H9 (cell line): ENCODE data around the gene WDR82. TPM values are rescaled to one million over a fixed set of nuclear protein-coding genes. Genes with fewer than 3 reads are reported as not detected.

Experiments used
- DNase-seq: peaks from one replicate; pipeline ENCODE4 v3.0.0-alpha.2; 2017
- H2AFZ ChIP-seq: one replicate; pipeline ENCODE4 v1.6.1; 2013; ENCODE audit warnings: mild to moderate bottlenecking, low read length, control low read depth, moderate library complexity
- H2AK5ac ChIP-seq: 2 replicates; pipeline ENCODE4 v1.6.1; 2013; ENCODE audit warnings: low read length, control low read depth, mixed read lengths; ENCODE audit not compliant: insufficient read length
- H2BK120ac ChIP-seq: one replicate; pipeline ENCODE4 v1.6.1; 2013; ENCODE audit warnings: low read depth, mild to moderate bottlenecking, low read length, control low read depth, inconsistent platforms; ENCODE audit not compliant: poor library complexity, severe bottlenecking
- H2BK12ac ChIP-seq: 2 replicates; pipeline ENCODE4 v1.6.1; 2013; ENCODE audit warnings: low read length, control low read depth, mixed read lengths, low read depth; ENCODE audit not compliant: insufficient read length
- H2BK15ac ChIP-seq: 2 replicates; pipeline ENCODE4 v1.6.1; 2013; ENCODE audit warnings: low read depth, low read length, control low read depth
- H2BK20ac ChIP-seq: one replicate; pipeline ENCODE4 v1.6.1; 2013; ENCODE audit warnings: low read depth, mild to moderate bottlenecking, low read length, control low read depth, inconsistent platforms; ENCODE audit not compliant: poor library complexity, severe bottlenecking
- H2BK5ac ChIP-seq: 2 replicates; pipeline ENCODE4 v1.6.1; 2013; ENCODE audit warnings: low read length, control low read depth, mixed read lengths; ENCODE audit not compliant: insufficient read length
- H3K14ac ChIP-seq: 2 replicates; pipeline ENCODE4 v1.6.1; 2013; ENCODE audit warnings: low read length, control low read depth; ENCODE audit not compliant: insufficient read depth
- H3K18ac ChIP-seq: 2 replicates; pipeline ENCODE4 v1.6.1; 2013; ENCODE audit warnings: low read depth, mild to moderate bottlenecking, mixed read lengths, low read length, control low read depth; ENCODE audit not compliant: insufficient read length
- H3K23ac ChIP-seq: 2 replicates; pipeline ENCODE4 v1.6.1; 2013; ENCODE audit warnings: low read length, control low read depth, mixed read lengths, low read depth; ENCODE audit not compliant: insufficient read length
- H3K23me2 ChIP-seq: 2 replicates; pipeline ENCODE4 v1.6.1; 2013; ENCODE audit warnings: low read depth, mild to moderate bottlenecking, mixed read lengths, low read length, control low read depth; ENCODE audit not compliant: insufficient read length, poor library complexity, severe bottlenecking
- H3K27ac ChIP-seq: 2 replicates; pipeline ENCODE4 v1.5.1; 2013; ENCODE audit warnings: low read length, control low read depth, mixed read lengths, low read depth; ENCODE audit not compliant: insufficient read length
- H3K27me3 ChIP-seq: 2 replicates; pipeline ENCODE4 v1.6.1; 2013; ENCODE audit warnings: low read length, control low read depth, inconsistent platforms; ENCODE audit not compliant: insufficient read depth
- H3K4ac ChIP-seq: 2 replicates; pipeline ENCODE4 v1.6.1; 2013; ENCODE audit warnings: low read depth, mild to moderate bottlenecking, control low read depth, inconsistent platforms, low read length, moderate library complexity
- H3K4me1 ChIP-seq: 2 replicates; pipeline ENCODE4 v1.6.1; 2013; ENCODE audit warnings: low read length, control low read depth, inconsistent platforms; ENCODE audit not compliant: insufficient read depth
- H3K4me2 ChIP-seq: 2 replicates; pipeline ENCODE4 v1.6.1; 2013; ENCODE audit warnings: low read length, control low read depth, mixed read lengths; ENCODE audit not compliant: insufficient read length, insufficient read depth
- H3K56ac ChIP-seq: 2 replicates; pipeline ENCODE4 v1.6.1; 2013; ENCODE audit warnings: low read depth, mild to moderate bottlenecking, mixed read lengths, low read length, control low read depth; ENCODE audit not compliant: insufficient read length
- H3K79me1 ChIP-seq: 2 replicates; pipeline ENCODE4 v1.6.1; 2013; ENCODE audit warnings: low read depth, mild to moderate bottlenecking, moderate library complexity, low read length, control low read depth, inconsistent platforms; ENCODE audit not compliant: insufficient read depth, poor library complexity, severe bottlenecking
- H3K79me2 ChIP-seq: 2 replicates; pipeline ENCODE4 v1.6.1; 2013; ENCODE audit warnings: low read length, control low read depth, inconsistent platforms; ENCODE audit not compliant: insufficient read depth
- H3K9ac ChIP-seq: 2 replicates; pipeline ENCODE4 v1.6.1; 2013; ENCODE audit warnings: low read length, control low read depth, mixed read lengths; ENCODE audit not compliant: insufficient read length; ENCODE audit errors: extremely low read depth
- H3K9me3 ChIP-seq: one replicate; pipeline ENCODE4 v1.6.1; 2013; ENCODE audit warnings: low read depth, low read length, inconsistent platforms; ENCODE audit not compliant: control insufficient read depth
- H3T11ph ChIP-seq: one replicate; pipeline ENCODE4 v1.6.1; 2013; ENCODE audit warnings: mild to moderate bottlenecking, low read length, control low read depth, inconsistent platforms
- H4K20me1 ChIP-seq: one replicate; pipeline ENCODE4 v1.6.1; 2013; ENCODE audit not compliant: control insufficient read depth, insufficient read length, insufficient read depth
- H4K5ac ChIP-seq: 2 replicates; pipeline ENCODE4 v1.6.1; 2013; ENCODE audit warnings: low read depth, mild to moderate bottlenecking, mixed read lengths, low read length, control low read depth; ENCODE audit not compliant: insufficient read length
- H4K8ac ChIP-seq: replicated peaks from 2 replicates; pipeline ENCODE4 v1.6.1; 2013; ENCODE audit warnings: low read length, control low read depth, mixed read lengths, low read depth; ENCODE audit not compliant: insufficient read length
- H4K91ac ChIP-seq: 2 replicates; pipeline ENCODE4 v1.6.1; 2013; ENCODE audit warnings: low read depth, mild to moderate bottlenecking, moderate library complexity, mixed read lengths, low read length, control low read depth; ENCODE audit not compliant: insufficient read length
- H3K27ac Mint-ChIP-seq, 3 experiments: 2 replicates in 2 of 3; 3 replicates in 1 of 3; pipeline ENCODE4 v1.8.0; 2020 to 2021; ENCODE audit warnings: mixed read lengths in 3 of 3, mild to moderate bottlenecking in 1 of 3, moderate library complexity in 1 of 3
- H3K27me3 Mint-ChIP-seq: 2 replicates; pipeline ENCODE4 v1.8.0; 2021; ENCODE audit warnings: low read depth, mild to moderate bottlenecking, moderate library complexity, mixed read lengths
- H3K36me3 Mint-ChIP-seq, 3 experiments: 2 replicates in 2 of 3; 3 replicates in 1 of 3; pipeline ENCODE4 v1.8.0; 2020 to 2021; ENCODE audit warnings: low read depth in 3 of 3, mixed read lengths in 3 of 3; ENCODE audit not compliant: insufficient read depth in 1 of 3
- H3K4me1 Mint-ChIP-seq, 2 experiments: 2 replicates each; pipeline ENCODE4 v1.8.0; 2020; ENCODE audit warnings: mixed read lengths in 2 of 2
- H3K4me3 Mint-ChIP-seq, 2 experiments: 2 replicates in 1 of 2; 3 replicates in 1 of 2; pipeline ENCODE4 v1.8.0; 2020 to 2021; ENCODE audit warnings: mild to moderate bottlenecking in 2 of 2, mixed read lengths in 2 of 2, moderate library complexity in 1 of 2
- H3K9me3 Mint-ChIP-seq, 2 experiments: 2 replicates in 1 of 2; 3 replicates in 1 of 2; pipeline ENCODE4 v1.8.0; 2020; ENCODE audit warnings: mild to moderate bottlenecking in 2 of 2, mixed read lengths in 2 of 2, moderate library complexity in 1 of 2
- CTCF ChIP-seq: fragments of 200-600 bp; sonication (generic); conservative IDR thresholded peaks from 3 replicates; pipeline ENCODE4 v1.8.0; 2021; ENCODE audit warnings: antibody characterized with exemption, mild to moderate bottlenecking
- WGBS: extraction: QIAGEN DNeasy Blood & Tissue Kit; methylation state at CpG from one replicate; pipeline ENCODE4 v1.1.7; 2013; ENCODE audit warnings: missing lambda C conversion rate, low lambda C conversion rate, mixed read lengths; ENCODE audit not compliant: insufficient read length; ENCODE audit errors: extremely low coverage; 5-methylcytosine and 5-hydroxymethylcytosine counted together
- total RNA-seq: library from RNA; stranded (reverse); gene quantifications from 2 replicates; pipeline ENCODE4 v1.2.1, GENCODE V29; 2021

Gene WDR82
- total RNA-seq, 1 experiment from 2014 or later, result 83.1 TPM

- no peak overlapping the region for H3K4ac ChIP-seq
- no peak overlapping the region for H2AFZ ChIP-seq
- no peak overlapping the region for H3T11ph ChIP-seq
- H2BK5ac ChIP-seq, result no peak overlapping the region
- H3K18ac ChIP-seq, result no peak overlapping the region
- H4K20me1 ChIP-seq, result no peaks in the 10 kb centered on the region
- Mint-ChIP-seq H3K27me3 (no peaks in the 10 kb centered on the region), H3K36me3 (peaks cover 49 to 99% (median 89%) of the 10 kb centered on the region in 3 experiments; a peak in 6 of 7 replicates), H3K27ac (no peak overlapping the region), H3K9me3 (no peaks in the 10 kb centered on the region), H3K4me1 (no peaks in the 10 kb centered on the region), H3K4me3 (no peak overlapping the region)
- no peaks in the 10 kb centered on the region for H3K79me2 ChIP-seq
- no peak overlapping the region for H4K91ac ChIP-seq
- no peak overlapping the region for H3K9ac ChIP-seq
- no peak overlapping the region for H4K5ac ChIP-seq
- no peaks in the 10 kb centered on the region for H3K23me2 ChIP-seq
- H3K79me1 ChIP-seq, result no peaks in the 10 kb centered on the region
- H3K14ac ChIP-seq, result no peak overlapping the region
- no peaks in the 10 kb centered on the region for H3K4me1 ChIP-seq
- no peak overlapping the region for H2BK120ac ChIP-seq
- TF ChIP-seq CTCF, result no peak
- no peak overlapping the region for H3K56ac ChIP-seq
- H3K23ac ChIP-seq, result no peak overlapping the region
- no peak overlapping the region for H2BK15ac ChIP-seq
- no peaks in the 10 kb centered on the region for H3K9me3 ChIP-seq
- H4K8ac ChIP-seq, result no peak overlapping the region
- H2BK12ac ChIP-seq, result no peak overlapping the region
- no peak overlapping the region for H2BK20ac ChIP-seq
- no peaks in the 10 kb centered on the region; the same call in 1 of the 2 replicates for H3K27me3 ChIP-seq
- DNase-seq, result no peak
- no peak overlapping the region for H3K27ac ChIP-seq
- no CpG with 5 or more reads among the region's 4 CpGs for WGBS
- no peak overlapping the region for H2AK5ac ChIP-seq
- no peak overlapping the region for H3K4me2 ChIP-seq
Observed at GRCh38 chr3:52256622-52257021, 21.8 kb downstream of the WDR82 start.
